Cardiac fibroblast (primary cell): ENCODE measurements around the gene NINJ2.

Experiments used
- DNase-seq, 2 donors: peaks; one replicate each; pipeline versions ENCODE4 v3.0.0 to v3.0.0-alpha.2; 2010; ENCODE audit warnings: low read depth in 2 of 2
- H3K4me3 ChIP-seq, 2 donors: replicated peaks in 1 of 2; 1 replicate in 1 of 2; 2 replicates in 1 of 2; pipeline ENCODE4 v1.5.1; 2011; ENCODE audit warnings: low read depth in 2 of 2, low read length in 2 of 2, mild to moderate bottlenecking in 2 of 2, moderate library complexity in 1 of 2
- CTCF ChIP-seq: IDR thresholded peaks from one replicate; pipeline ENCODE4 v1.5.1; 2011; ENCODE audit warnings: low read depth, mild to moderate bottlenecking, low read length, inconsistent platforms

NINJ2 gene

DNA sequence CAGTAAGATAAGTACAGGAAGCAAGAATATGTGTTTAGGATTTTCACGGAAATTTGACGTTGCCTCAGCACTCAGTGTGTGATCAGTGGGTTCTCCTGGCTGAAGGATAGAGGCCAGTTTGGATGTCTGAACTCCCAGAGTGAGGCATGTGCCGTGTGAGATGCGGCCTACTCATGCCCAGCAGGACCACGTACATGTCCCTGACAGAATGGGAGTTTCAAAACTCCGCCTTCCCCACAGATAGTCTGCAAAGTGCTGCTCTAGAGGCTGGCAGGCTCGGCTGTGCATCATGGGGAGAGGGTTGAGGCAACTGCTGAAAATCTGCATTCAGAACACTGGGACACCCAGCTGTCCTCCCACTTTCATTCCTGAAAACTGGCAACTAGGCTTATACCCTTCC, 58.3 kb downstream of the NINJ2 start:
- TF ChIP-seq CTCF = no peak
- H3K4me3 ChIP-seq = no peak overlapping the region
- DNase-seq = no peak

DNA sequence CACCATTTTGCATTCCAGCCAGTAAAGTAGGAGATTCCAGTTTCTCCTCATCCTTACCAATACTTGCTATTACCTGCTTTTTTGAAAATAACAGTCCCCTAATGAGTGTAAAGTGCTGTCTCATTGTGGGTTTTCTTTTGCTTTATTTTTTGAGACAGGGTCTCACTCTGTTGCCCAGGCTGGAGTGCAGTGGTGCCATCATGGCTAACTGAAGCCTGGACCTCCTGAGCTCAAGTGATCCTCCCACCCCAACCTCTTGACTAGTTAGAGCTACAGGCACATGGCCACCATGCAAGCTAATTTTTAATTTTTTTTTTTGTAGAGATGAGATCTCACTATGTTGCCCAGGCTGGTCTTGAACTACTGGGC, 60.6 kb downstream of the NINJ2 start:
- no peak for TF ChIP-seq CTCF
- no peak overlapping the region for H3K4me3 ChIP-seq
- no peak for DNase-seq

- TF ChIP-seq CTCF = no peak
- no peak overlapping the region for H3K4me3 ChIP-seq
- DNase-seq = no peak
These were observed 61.1 kb downstream of the NINJ2 start for GRCh38 chr12:601976-602699.

- DNase-seq = no peak
- no peak for TF ChIP-seq CTCF
- H3K4me3 ChIP-seq = no peak overlapping the region
These were observed 63.5 kb downstream of the NINJ2 start for GRCh38 chr12:599756-600155.

GRCh38 chr12:597926-598568, 65.2 kb downstream of the NINJ2 start:
- no peak for DNase-seq
- TF ChIP-seq CTCF = no peak

GRCh38 chr12:593396-594270, 69.6 kb downstream of the NINJ2 start:
- TF ChIP-seq CTCF = no peak
- no peak overlapping the region for H3K4me3 ChIP-seq
- no peak for DNase-seq

More at GRCh38 chr12:597926-598568, 65.2 kb downstream of the NINJ2 start:
- no peak overlapping the region for H3K4me3 ChIP-seq
